ENCODE data around the gene PCDHGB6. TPM values are rescaled to one million over a fixed set of nuclear protein-coding genes. Genes with fewer than 3 reads are reported as not detected.

The PCDHGB6 gene
- total and polyA plus RNA-seq, 2 donors (not counting 3 experiments of a cell fraction or from before 2014, with no cell fraction given): 2.3 to 4.8 TPM

GRCh38 chr5:141437221-141437620, 29.4 kb downstream of the PCDHGB6 start:
- Histone ChIP-seq H2AFZ (ENCODE audit: low read depth, low read length) (no peak overlapping the region), H3K4me3 (replicated peaks in 1 of 3; ENCODE audit: insufficient read depth in 1 of 3, low read depth in 1 of 3, low read length in 3 of 3) (no peak overlapping the region), H3K27me3 (ENCODE audit: control insufficient read depth in 2 of 2, insufficient read depth in 2 of 2, low read length in 2 of 2) (peaks cover 3 to 12% of the 10 kb centered on the region in 2 experiments), H4K20me1 (replicated peaks; ENCODE audit: control insufficient read depth, extremely low read depth, insufficient read depth, low read length) (no peaks in the 10 kb centered on the region), H3K36me3 (ENCODE audit: control insufficient read depth in 2 of 2, extremely low read depth in 1 of 2, insufficient read depth in 2 of 2, low read length in 2 of 2) (no peaks in the 10 kb centered on the region), H3K4me1 (ENCODE audit: control insufficient read depth, extremely low read depth, insufficient read depth, low read length) (no peaks in the 10 kb centered on the region), H3K27ac (ENCODE audit: insufficient read depth, low read depth, low read length) (no peak overlapping the region), H3K79me2 (ENCODE audit: control insufficient read depth, insufficient read depth, low read length) (no peaks in the 10 kb centered on the region), H3K4me2 (ENCODE audit: insufficient read depth, low read length) (no peak overlapping the region), H3K9me3 (replicated peaks; ENCODE audit: control insufficient read depth, insufficient read depth, low read length) (no peaks in the 10 kb centered on the region), H3K9ac (replicated peaks; ENCODE audit: extremely low read depth, insufficient read depth, low read length) (no peak overlapping the region), H3K9me1 (replicated peaks; ENCODE audit: control insufficient read depth, extremely low read depth, insufficient read depth, low read length) (no peaks in the 10 kb centered on the region)
- no peak for DNase-seq (ENCODE audit: low read depth, low spot score)
- FAIRE-seq: no peak
- intact Hi-C loops (cut with micrococcal nuclease): no loop called here
- BruUV-seq (replicated peaks): no TSS peak
- ChIA-PET POLR2A (no interaction called here), CTCF (interaction anchor here (1.3 to 1.9 kb wide), 4 partner anchors 20 to 127 kb away, joined by 3 to 8 read pairs (median 4); partner anchors contain the start of genes PCDHGB7 and PCDHGC3)
- TF ChIP-seq POLR2AphosphoS5 (IDR thresholded peaks at IDR 0.05; ENCODE audit: insufficient read depth, low read depth, low read length) (no peak), MYC (IDR thresholded peaks at IDR 0.05; ENCODE audit: low read depth, low read length) (no peak), GATA2 (IDR thresholded peaks at IDR 0.05; ENCODE audit: insufficient read depth, insufficient read length, low read depth, low read length) (no peak), FOS (IDR thresholded peaks at IDR 0.05; ENCODE audit: borderline replicate concordance, insufficient read depth, low read length) (no peak), POLR2A (IDR thresholded peaks at IDR 0.05; ENCODE audit: low read depth, low read length) (no peak), JUN (IDR thresholded peaks at IDR 0.05; ENCODE audit: borderline replicate concordance, insufficient read depth, insufficient read length, low read depth) (no peak)
- TF ChIP-seq, protein P1, sequence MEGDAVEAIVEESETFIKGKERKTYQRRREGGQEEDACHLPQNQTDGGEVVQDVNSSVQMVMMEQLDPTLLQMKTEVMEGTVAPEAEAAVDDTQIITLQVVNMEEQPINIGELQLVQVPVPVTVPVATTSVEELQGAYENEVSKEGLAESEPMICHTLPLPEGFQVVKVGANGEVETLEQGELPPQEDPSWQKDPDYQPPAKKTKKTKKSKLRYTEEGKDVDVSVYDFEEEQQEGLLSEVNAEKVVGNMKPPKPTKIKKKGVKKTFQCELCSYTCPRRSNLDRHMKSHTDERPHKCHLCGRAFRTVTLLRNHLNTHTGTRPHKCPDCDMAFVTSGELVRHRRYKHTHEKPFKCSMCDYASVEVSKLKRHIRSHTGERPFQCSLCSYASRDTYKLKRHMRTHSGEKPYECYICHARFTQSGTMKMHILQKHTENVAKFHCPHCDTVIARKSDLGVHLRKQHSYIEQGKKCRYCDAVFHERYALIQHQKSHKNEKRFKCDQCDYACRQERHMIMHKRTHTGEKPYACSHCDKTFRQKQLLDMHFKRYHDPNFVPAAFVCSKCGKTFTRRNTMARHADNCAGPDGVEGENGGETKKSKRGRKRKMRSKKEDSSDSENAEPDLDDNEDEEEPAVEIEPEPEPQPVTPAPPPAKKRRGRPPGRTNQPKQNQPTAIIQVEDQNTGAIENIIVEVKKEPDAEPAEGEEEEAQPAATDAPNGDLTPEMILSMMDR (IDR thresholded peaks at IDR 0.05; ENCODE audit: extremely low read depth in 1 of 2, insufficient read depth in 1 of 2, low read depth in 1 of 2, low read length in 2 of 2): no peak
- dilution Hi-C loops (cut with MboI; ENCODE audit: extremely low pct_ligation_motif_present, low sequenced_read_pairs): no loop called here
